ENCODE results near the gene ADAT3.
A peak's percentile ranks its signal among the peaks of the same experiment; 100 is the strongest.

ADAT3 gene

GRCh38 chr19:1905110-1905862, at the start of gene ADAT3, which contains the start of gene SCAMP4:
Gene ADAT3 (plus strand): TSS chr19:1905399. CDS start chr19:1912048, 6,649 bp downstream.
Gene SCAMP4 (plus strand): TSS chr19:1905399. CDS start chr19:1915020, 9,621 bp downstream.
- H3K4me1 ChIP-seq (ENCODE audit: control insufficient read depth, insufficient read depth, low read length): peaks cover 3% of the 10 kb centered on the region
- peak within 1 kb of the TSS; percentile 76 for H3K9ac ChIP-seq (ENCODE audit: low read depth, low read length)
- peak within 1 kb of the TSS; percentile 76 for H3K4me3 ChIP-seq (ENCODE audit: low read depth, low read length)
- peaks cover 2% of the 10 kb centered on the region for H3K36me3 ChIP-seq (ENCODE audit: control insufficient read depth, insufficient read depth, low read length)
- H3K9me3 ChIP-seq (ENCODE audit: control insufficient read depth, insufficient read depth, low read length): no peaks in the 10 kb centered on the region
- no peaks in the 10 kb centered on the region for H3K27me3 ChIP-seq (ENCODE audit: control insufficient read depth, insufficient read depth, low read length)

- Histone ChIP-seq H3K4me3 (ENCODE audit: low read depth, low read length) (peak overlapping the region; percentile 45), H3K9ac (ENCODE audit: low read depth, low read length) (no peak overlapping the region), H3K36me3 (ENCODE audit: control insufficient read depth, insufficient read depth, low read length) (peaks cover 3% of the 10 kb centered on the region), H3K4me1 (ENCODE audit: control insufficient read depth, insufficient read depth, low read length) (peaks cover 7% of the 10 kb centered on the region), H3K9me3 (ENCODE audit: control insufficient read depth, insufficient read depth, low read length) (no peaks in the 10 kb centered on the region), H3K27me3 (ENCODE audit: control insufficient read depth, insufficient read depth, low read length) (peaks cover under 1% of the 10 kb centered on the region)
Measured at GRCh38 chr19:1855828-1856255, 49.4 kb upstream of the ADAT3 start.

GRCh38 chr19:1856345-1856697, 48.9 kb upstream of the ADAT3 start:
- Histone ChIP-seq H3K27me3 (ENCODE audit: control insufficient read depth, insufficient read depth, low read length) (peaks cover 5% of the 10 kb centered on the region), H3K36me3 (ENCODE audit: control insufficient read depth, insufficient read depth, low read length) (peaks cover 3% of the 10 kb centered on the region), H3K4me3 (ENCODE audit: low read depth, low read length) (peak overlapping the region; percentile 45), H3K9me3 (ENCODE audit: control insufficient read depth, insufficient read depth, low read length) (no peaks in the 10 kb centered on the region), H3K9ac (ENCODE audit: low read depth, low read length) (no peak overlapping the region), H3K4me1 (ENCODE audit: control insufficient read depth, insufficient read depth, low read length) (peaks cover 10% of the 10 kb centered on the region)

- peaks cover 11% of the 10 kb centered on the region for H3K27me3 ChIP-seq (ENCODE audit: control insufficient read depth, insufficient read depth, low read length)
- H3K9ac ChIP-seq (ENCODE audit: low read depth, low read length): peak overlapping the region; percentile 37
- H3K4me3 ChIP-seq (ENCODE audit: low read depth, low read length): peak overlapping the region; percentile 61
- H3K9me3 ChIP-seq (ENCODE audit: control insufficient read depth, insufficient read depth, low read length): no peaks in the 10 kb centered on the region
- peaks cover 3% of the 10 kb centered on the region for H3K36me3 ChIP-seq (ENCODE audit: control insufficient read depth, insufficient read depth, low read length)
- H3K4me1 ChIP-seq (ENCODE audit: control insufficient read depth, insufficient read depth, low read length): peaks cover 10% of the 10 kb centered on the region
Measured at GRCh38 chr19:1856698-1857603, 48.2 kb upstream of the ADAT3 start.

- peak overlapping the region; percentile 61 for H3K4me3 ChIP-seq (ENCODE audit: low read depth, low read length)
- peaks cover 10% of the 10 kb centered on the region for H3K4me1 ChIP-seq (ENCODE audit: control insufficient read depth, insufficient read depth, low read length)
- H3K9ac ChIP-seq (ENCODE audit: low read depth, low read length): no peak overlapping the region
- H3K9me3 ChIP-seq (ENCODE audit: control insufficient read depth, insufficient read depth, low read length): no peaks in the 10 kb centered on the region
- H3K27me3 ChIP-seq (ENCODE audit: control insufficient read depth, insufficient read depth, low read length): peaks cover 13% of the 10 kb centered on the region
- peaks cover 3% of the 10 kb centered on the region for H3K36me3 ChIP-seq (ENCODE audit: control insufficient read depth, insufficient read depth, low read length)
Measured at GRCh38 chr19:1857648-1858326, 47.4 kb upstream of the ADAT3 start.

- Histone ChIP-seq H3K36me3 (ENCODE audit: control insufficient read depth, insufficient read depth, low read length) (peaks cover 3% of the 10 kb centered on the region), H3K27me3 (ENCODE audit: control insufficient read depth, insufficient read depth, low read length) (peaks cover 13% of the 10 kb centered on the region), H3K9ac (ENCODE audit: low read depth, low read length) (no peak overlapping the region), H3K9me3 (ENCODE audit: control insufficient read depth, insufficient read depth, low read length) (no peaks in the 10 kb centered on the region), H3K4me1 (ENCODE audit: control insufficient read depth, insufficient read depth, low read length) (peaks cover 10% of the 10 kb centered on the region), H3K4me3 (ENCODE audit: low read depth, low read length) (no peak overlapping the region)
Measured at GRCh38 chr19:1858412-1859081, 46.7 kb upstream of the ADAT3 start.

GRCh38 chr19:1859331-1859781, 45.8 kb upstream of the ADAT3 start:
- Histone ChIP-seq H3K27me3 (ENCODE audit: control insufficient read depth, insufficient read depth, low read length) (peaks cover 13% of the 10 kb centered on the region), H3K9ac (ENCODE audit: low read depth, low read length) (no peak overlapping the region), H3K4me3 (ENCODE audit: low read depth, low read length) (peak overlapping the region; percentile 46), H3K9me3 (ENCODE audit: control insufficient read depth, insufficient read depth, low read length) (no peaks in the 10 kb centered on the region), H3K4me1 (ENCODE audit: control insufficient read depth, insufficient read depth, low read length) (peaks cover 10% of the 10 kb centered on the region), H3K36me3 (ENCODE audit: control insufficient read depth, insufficient read depth, low read length) (no peaks in the 10 kb centered on the region)

GRCh38 chr19:1860042-1860775, 45.0 kb upstream of the ADAT3 start:
- Histone ChIP-seq H3K9me3 (ENCODE audit: control insufficient read depth, insufficient read depth, low read length) (no peaks in the 10 kb centered on the region), H3K9ac (ENCODE audit: low read depth, low read length) (no peak overlapping the region), H3K4me3 (ENCODE audit: low read depth, low read length) (peak overlapping the region; percentile 81), H3K4me1 (ENCODE audit: control insufficient read depth, insufficient read depth, low read length) (peaks cover 10% of the 10 kb centered on the region), H3K36me3 (ENCODE audit: control insufficient read depth, insufficient read depth, low read length) (no peaks in the 10 kb centered on the region), H3K27me3 (ENCODE audit: control insufficient read depth, insufficient read depth, low read length) (peaks cover 13% of the 10 kb centered on the region)

GRCh38 chr19:1860821-1861598, 44.2 kb upstream of the ADAT3 start:
- H3K4me3 ChIP-seq (ENCODE audit: low read depth, low read length): peak overlapping the region; percentile 81
- no peaks in the 10 kb centered on the region for H3K9me3 ChIP-seq (ENCODE audit: control insufficient read depth, insufficient read depth, low read length)
- H3K36me3 ChIP-seq (ENCODE audit: control insufficient read depth, insufficient read depth, low read length): no peaks in the 10 kb centered on the region
- H3K27me3 ChIP-seq (ENCODE audit: control insufficient read depth, insufficient read depth, low read length): peaks cover 13% of the 10 kb centered on the region
- H3K4me1 ChIP-seq (ENCODE audit: control insufficient read depth, insufficient read depth, low read length): peaks cover 11% of the 10 kb centered on the region
- no peak overlapping the region for H3K9ac ChIP-seq (ENCODE audit: low read depth, low read length)

- Histone ChIP-seq H3K9ac (ENCODE audit: low read depth, low read length) (peak overlapping the region; percentile 73), H3K4me1 (ENCODE audit: control insufficient read depth, insufficient read depth, low read length) (peaks cover 9% of the 10 kb centered on the region), H3K36me3 (ENCODE audit: control insufficient read depth, insufficient read depth, low read length) (no peaks in the 10 kb centered on the region), H3K4me3 (ENCODE audit: low read depth, low read length) (peak overlapping the region; percentile 81), H3K9me3 (ENCODE audit: control insufficient read depth, insufficient read depth, low read length) (no peaks in the 10 kb centered on the region), H3K27me3 (ENCODE audit: control insufficient read depth, insufficient read depth, low read length) (peaks cover 13% of the 10 kb centered on the region)
Measured at GRCh38 chr19:1861599-1862031, 43.6 kb upstream of the ADAT3 start.

Measured in iPS-15b (cell line).